ENCODE data around the gene MITF. TPM values are rescaled to one million over a fixed set of nuclear protein-coding genes. Genes with fewer than 3 reads are reported as not detected.

Gene MITF
- total RNA-seq, 1 donor from 2014 or later: 57.7 TPM

DNA sequence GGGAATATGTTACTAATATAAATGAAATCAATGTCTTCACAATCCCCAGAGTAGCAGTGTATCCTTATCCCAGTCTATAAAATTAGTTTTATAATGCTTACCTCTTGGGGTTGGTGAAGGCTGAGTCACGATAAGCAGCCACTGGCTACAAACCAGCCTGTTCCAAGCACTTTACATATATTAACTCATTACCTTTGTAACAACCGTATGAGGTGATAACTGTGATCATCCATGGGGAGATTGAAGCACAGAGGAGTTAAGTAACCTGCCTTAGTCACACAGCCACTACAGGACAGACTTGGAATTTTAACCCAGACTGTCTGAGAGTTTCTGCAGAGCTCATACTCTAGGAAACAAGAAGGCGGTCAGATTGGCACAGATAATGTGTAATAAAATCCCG is 43.3 kb upstream of the MITF start:
- no peaks in the 10 kb centered on the region for H3K27me3 ChIP-seq
- DNase-seq (ENCODE audit: extremely low spot score in 2 of 2): no peak
- no peak for TF ChIP-seq POLR2A (IDR thresholded peaks at IDR 0.05)
- no peaks in the 10 kb centered on the region for H3K4me1 ChIP-seq
- H3K4me3 ChIP-seq: no peak overlapping the region
- no peaks in the 10 kb centered on the region for H3K36me3 ChIP-seq
- intact Hi-C loops (cut with DNase I): loop anchor here (10.0 kb wide), 2 partner anchors 99 to 249 kb away; no protein-coding TSS in a partner anchor
- no peak overlapping the region for H3K27ac ChIP-seq
- H3K9me3 ChIP-seq: no peaks in the 10 kb centered on the region

DNA sequence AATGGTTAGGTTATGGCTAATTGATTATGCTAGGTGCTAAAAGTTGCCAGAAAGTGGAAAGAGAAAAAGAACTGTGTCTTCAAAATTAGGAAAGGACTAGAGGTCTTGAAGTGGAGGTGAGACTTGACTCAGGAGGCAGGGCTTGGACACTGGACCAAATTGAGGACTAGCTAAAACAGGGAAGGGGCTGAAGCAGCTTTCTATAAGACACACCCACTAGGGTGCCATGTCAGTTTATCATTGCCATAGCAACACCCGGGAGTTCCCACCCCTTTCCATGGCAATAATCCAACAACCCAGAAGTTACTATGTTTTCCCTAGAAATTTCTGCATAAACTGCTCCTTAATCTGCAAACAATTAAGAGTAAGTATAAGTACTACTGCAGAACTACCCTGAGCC is 42.9 kb upstream of the MITF start:
- no peaks in the 10 kb centered on the region for H3K36me3 ChIP-seq
- TF ChIP-seq, protein P1, sequence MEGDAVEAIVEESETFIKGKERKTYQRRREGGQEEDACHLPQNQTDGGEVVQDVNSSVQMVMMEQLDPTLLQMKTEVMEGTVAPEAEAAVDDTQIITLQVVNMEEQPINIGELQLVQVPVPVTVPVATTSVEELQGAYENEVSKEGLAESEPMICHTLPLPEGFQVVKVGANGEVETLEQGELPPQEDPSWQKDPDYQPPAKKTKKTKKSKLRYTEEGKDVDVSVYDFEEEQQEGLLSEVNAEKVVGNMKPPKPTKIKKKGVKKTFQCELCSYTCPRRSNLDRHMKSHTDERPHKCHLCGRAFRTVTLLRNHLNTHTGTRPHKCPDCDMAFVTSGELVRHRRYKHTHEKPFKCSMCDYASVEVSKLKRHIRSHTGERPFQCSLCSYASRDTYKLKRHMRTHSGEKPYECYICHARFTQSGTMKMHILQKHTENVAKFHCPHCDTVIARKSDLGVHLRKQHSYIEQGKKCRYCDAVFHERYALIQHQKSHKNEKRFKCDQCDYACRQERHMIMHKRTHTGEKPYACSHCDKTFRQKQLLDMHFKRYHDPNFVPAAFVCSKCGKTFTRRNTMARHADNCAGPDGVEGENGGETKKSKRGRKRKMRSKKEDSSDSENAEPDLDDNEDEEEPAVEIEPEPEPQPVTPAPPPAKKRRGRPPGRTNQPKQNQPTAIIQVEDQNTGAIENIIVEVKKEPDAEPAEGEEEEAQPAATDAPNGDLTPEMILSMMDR (IDR thresholded peaks at IDR 0.05): no peak
- TF ChIP-seq POLR2A (IDR thresholded peaks at IDR 0.05): no peak
- no peak for TF ChIP-seq POLR2AphosphoS5 (IDR thresholded peaks at IDR 0.05; ENCODE audit: insufficient read depth in 1 of 2, low read depth in 1 of 2)
- no peaks in the 10 kb centered on the region for H3K4me1 ChIP-seq
- no peak for DNase-seq (ENCODE audit: extremely low spot score in 2 of 2)
- no peak overlapping the region for H3K4me3 ChIP-seq
- H3K27ac ChIP-seq: no peak overlapping the region
- no peaks in the 10 kb centered on the region for H3K27me3 ChIP-seq
- intact Hi-C loops (cut with DNase I): loop anchor here (10.0 kb wide), 2 partner anchors 98 to 248 kb away; no protein-coding TSS in a partner anchor
- no peaks in the 10 kb centered on the region for H3K9me3 ChIP-seq

DNA sequence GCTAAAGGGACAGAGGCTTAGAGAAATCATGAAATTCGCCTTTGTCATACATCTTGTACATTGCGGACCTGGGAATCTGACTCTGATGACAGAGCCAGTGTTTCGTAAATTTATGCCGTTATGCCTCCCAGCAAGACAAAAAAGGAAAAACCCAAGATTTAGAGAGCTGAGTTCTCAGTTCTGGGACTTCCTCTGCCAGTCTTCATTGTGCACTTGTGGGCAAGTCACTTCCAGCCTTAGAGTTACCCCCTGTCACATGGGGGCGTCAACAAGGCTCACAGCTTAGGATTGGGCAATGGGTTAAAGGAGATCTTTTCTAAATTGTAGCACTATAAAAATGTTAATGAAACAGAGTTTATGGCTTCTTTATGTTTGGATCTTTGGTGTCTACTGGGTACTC is 41.9 kb upstream of the MITF start:
- Histone ChIP-seq H3K4me3 (no peak overlapping the region), H3K4me1 (no peaks in the 10 kb centered on the region), H3K9me3 (no peaks in the 10 kb centered on the region), H3K36me3 (no peaks in the 10 kb centered on the region), H3K27ac (no peak overlapping the region), H3K27me3 (no peaks in the 10 kb centered on the region)
- no peak for DNase-seq (ENCODE audit: extremely low spot score in 2 of 2)
- TF ChIP-seq POLR2A (IDR thresholded peaks at IDR 0.05) (no peak), POLR2AphosphoS5 (IDR thresholded peaks at IDR 0.05; ENCODE audit: insufficient read depth in 1 of 2, low read depth in 1 of 2) (no peak)
- TF ChIP-seq, protein P1 (IDR thresholded peaks at IDR 0.05): no peak
- intact Hi-C loops (cut with DNase I): loop anchor here (10.0 kb wide), 2 partner anchors 97 to 247 kb away; no protein-coding TSS in a partner anchor

DNA sequence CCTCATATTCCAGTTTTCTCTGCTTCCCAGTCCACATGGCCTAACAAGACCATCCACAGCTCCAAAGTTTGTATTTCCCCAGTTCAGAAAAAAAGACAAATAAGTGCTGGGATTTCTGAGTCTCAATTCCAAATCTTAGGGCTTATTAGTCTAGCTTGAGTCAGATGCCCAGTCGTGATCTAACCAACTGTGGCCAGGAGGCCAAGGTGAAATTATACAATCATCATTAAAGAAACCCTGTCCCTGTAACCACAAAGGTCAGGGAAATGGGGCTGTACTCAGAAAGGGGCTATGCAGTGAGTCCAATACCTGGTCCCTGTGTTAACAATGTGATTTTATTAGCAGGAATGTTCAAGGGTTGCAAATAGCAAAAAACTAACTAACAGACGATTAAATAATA is 40.5 kb upstream of the MITF start:
- Histone ChIP-seq H3K27ac (no peak overlapping the region), H3K9me3 (no peaks in the 10 kb centered on the region), H3K4me3 (no peak overlapping the region), H3K36me3 (no peaks in the 10 kb centered on the region), H3K4me1 (no peaks in the 10 kb centered on the region), H3K27me3 (no peaks in the 10 kb centered on the region)
- intact Hi-C loops (cut with DNase I): loop anchor here (10.0 kb wide), 2 partner anchors 96 to 246 kb away; no protein-coding TSS in a partner anchor
- TF ChIP-seq POLR2AphosphoS5 (IDR thresholded peaks at IDR 0.05; ENCODE audit: insufficient read depth in 1 of 2, low read depth in 1 of 2) (no peak), POLR2A (IDR thresholded peaks at IDR 0.05) (no peak)
- TF ChIP-seq, protein P1 (IDR thresholded peaks at IDR 0.05): no peak
- no peak for DNase-seq (ENCODE audit: extremely low spot score in 2 of 2)

DNA sequence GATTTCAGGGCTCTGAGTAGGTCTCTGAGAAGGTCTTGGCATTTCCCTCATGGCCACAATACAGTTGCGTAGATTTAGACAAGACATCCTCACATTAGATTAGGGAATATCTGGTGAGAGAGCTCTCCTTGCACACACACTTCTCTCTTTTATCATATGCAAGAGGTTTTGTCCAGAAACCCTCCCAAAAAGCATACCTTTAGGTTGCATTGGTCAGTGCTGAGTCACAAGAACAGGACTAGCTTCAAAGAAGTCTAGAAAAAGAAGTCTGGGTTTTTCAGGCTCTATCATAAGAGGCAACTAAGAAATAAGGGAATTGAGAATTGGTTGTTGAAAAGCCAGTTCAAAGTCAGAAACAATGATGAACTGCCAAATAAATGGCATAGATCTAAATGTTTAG is 40.1 kb upstream of the MITF start:
- Histone ChIP-seq H3K27ac (no peak overlapping the region), H3K4me1 (no peaks in the 10 kb centered on the region), H3K27me3 (no peaks in the 10 kb centered on the region), H3K9me3 (no peaks in the 10 kb centered on the region), H3K36me3 (no peaks in the 10 kb centered on the region), H3K4me3 (no peak overlapping the region)
- TF ChIP-seq POLR2AphosphoS5 (IDR thresholded peaks at IDR 0.05; ENCODE audit: insufficient read depth in 1 of 2, low read depth in 1 of 2) (no peak), POLR2A (IDR thresholded peaks at IDR 0.05) (no peak)
- TF ChIP-seq, protein P1 (IDR thresholded peaks at IDR 0.05): no peak
- no peak for DNase-seq (ENCODE audit: extremely low spot score in 2 of 2)
- intact Hi-C loops (cut with DNase I): loop anchor here (10.0 kb wide), 2 partner anchors 96 to 246 kb away; no protein-coding TSS in a partner anchor
